ENCODE results near the gene GPR12. TPM values are rescaled to one million over a fixed set of nuclear protein-coding genes. Genes with fewer than 3 reads are reported as not detected.

The GPR12 gene
- polyA plus RNA-seq, 1 donor (not counting 4 experiments of a cell fraction or from before 2014, with no cell fraction given), result not detected

DNA sequence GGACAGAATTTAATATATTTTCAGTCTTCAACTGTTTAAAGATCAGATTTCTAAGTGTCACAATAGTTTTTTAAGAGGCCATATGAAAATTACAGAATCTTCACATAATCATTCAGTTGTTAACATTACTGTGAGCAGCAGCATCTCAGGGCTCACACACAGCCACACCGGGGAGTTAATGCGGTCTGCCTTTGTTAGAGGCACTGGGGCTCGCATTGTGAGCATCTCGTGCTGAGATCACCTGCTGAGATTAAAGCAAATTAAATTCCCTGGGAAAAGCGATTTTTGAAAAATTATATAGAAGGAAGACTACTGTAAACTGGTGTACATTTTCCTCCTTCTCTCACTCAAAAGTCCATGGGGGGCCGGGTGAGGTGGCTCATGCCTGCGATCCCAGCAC lies 16.6 kb downstream of the GPR12 start:
- no peak for DNase-seq (ENCODE audit: low read depth, low spot score)
- no peak for FAIRE-seq
- Histone ChIP-seq H3K4me3 (ENCODE audit: control insufficient read depth in 2 of 3, extremely low read depth in 1 of 3, insufficient read depth in 2 of 3, low read depth in 1 of 3, low read length in 3 of 3) (no peak overlapping the region), H3K9me3 (ENCODE audit: control insufficient read depth, low read depth, low read length) (no peaks in the 10 kb centered on the region), H3K4me2 (ENCODE audit: control insufficient read depth, extremely low read depth, insufficient read depth, low read depth, low read length) (no peak overlapping the region), H4K20me1 (ENCODE audit: control insufficient read depth, extremely low read depth, insufficient read depth, low read length) (no peaks in the 10 kb centered on the region), H3K79me2 (ENCODE audit: control insufficient read depth, insufficient read depth, low read length) (no peaks in the 10 kb centered on the region), H3K9ac (ENCODE audit: control insufficient read depth, extremely low read depth, insufficient read depth, low read length) (no peak overlapping the region), H3K4me1 (ENCODE audit: control insufficient read depth, extremely low read depth, insufficient read depth, low read length) (no peaks in the 10 kb centered on the region), H2AFZ (ENCODE audit: control insufficient read depth, low read length) (no peak overlapping the region), H3K36me3 (ENCODE audit: control insufficient read depth in 2 of 2, extremely low read depth in 1 of 2, insufficient read depth in 2 of 2, low read length in 2 of 2) (no peaks in the 10 kb centered on the region), H3K27me3 (ENCODE audit: control insufficient read depth, extremely low read depth, insufficient read depth, low read length) (peaks cover 31% of the 10 kb centered on the region), H3K27ac (ENCODE audit: control insufficient read depth, insufficient read depth, low read length) (no peak overlapping the region), H3K9me1 (ENCODE audit: control insufficient read depth, extremely low read depth, insufficient read depth, low read length) (no peaks in the 10 kb centered on the region)
- TF ChIP-seq, protein P1, sequence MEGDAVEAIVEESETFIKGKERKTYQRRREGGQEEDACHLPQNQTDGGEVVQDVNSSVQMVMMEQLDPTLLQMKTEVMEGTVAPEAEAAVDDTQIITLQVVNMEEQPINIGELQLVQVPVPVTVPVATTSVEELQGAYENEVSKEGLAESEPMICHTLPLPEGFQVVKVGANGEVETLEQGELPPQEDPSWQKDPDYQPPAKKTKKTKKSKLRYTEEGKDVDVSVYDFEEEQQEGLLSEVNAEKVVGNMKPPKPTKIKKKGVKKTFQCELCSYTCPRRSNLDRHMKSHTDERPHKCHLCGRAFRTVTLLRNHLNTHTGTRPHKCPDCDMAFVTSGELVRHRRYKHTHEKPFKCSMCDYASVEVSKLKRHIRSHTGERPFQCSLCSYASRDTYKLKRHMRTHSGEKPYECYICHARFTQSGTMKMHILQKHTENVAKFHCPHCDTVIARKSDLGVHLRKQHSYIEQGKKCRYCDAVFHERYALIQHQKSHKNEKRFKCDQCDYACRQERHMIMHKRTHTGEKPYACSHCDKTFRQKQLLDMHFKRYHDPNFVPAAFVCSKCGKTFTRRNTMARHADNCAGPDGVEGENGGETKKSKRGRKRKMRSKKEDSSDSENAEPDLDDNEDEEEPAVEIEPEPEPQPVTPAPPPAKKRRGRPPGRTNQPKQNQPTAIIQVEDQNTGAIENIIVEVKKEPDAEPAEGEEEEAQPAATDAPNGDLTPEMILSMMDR (optimal IDR thresholded peaks at IDR 0.05 in 1 of 3, IDR thresholded peaks at IDR 0.05 in 1 of 3, conservative IDR thresholded peaks at IDR 0.05 in 1 of 3; ENCODE audit: extremely low read depth in 1 of 3, insufficient read depth in 2 of 3, low read length in 3 of 3), result no peak
- no peak for TF ChIP-seq EZH2 (IDR thresholded peaks at IDR 0.05; ENCODE audit: low read length)
- dilution Hi-C loops (cut with MboI; ENCODE audit: extremely low pct_ligation_motif_present, low sequenced_read_pairs), result no loop called here

DNA sequence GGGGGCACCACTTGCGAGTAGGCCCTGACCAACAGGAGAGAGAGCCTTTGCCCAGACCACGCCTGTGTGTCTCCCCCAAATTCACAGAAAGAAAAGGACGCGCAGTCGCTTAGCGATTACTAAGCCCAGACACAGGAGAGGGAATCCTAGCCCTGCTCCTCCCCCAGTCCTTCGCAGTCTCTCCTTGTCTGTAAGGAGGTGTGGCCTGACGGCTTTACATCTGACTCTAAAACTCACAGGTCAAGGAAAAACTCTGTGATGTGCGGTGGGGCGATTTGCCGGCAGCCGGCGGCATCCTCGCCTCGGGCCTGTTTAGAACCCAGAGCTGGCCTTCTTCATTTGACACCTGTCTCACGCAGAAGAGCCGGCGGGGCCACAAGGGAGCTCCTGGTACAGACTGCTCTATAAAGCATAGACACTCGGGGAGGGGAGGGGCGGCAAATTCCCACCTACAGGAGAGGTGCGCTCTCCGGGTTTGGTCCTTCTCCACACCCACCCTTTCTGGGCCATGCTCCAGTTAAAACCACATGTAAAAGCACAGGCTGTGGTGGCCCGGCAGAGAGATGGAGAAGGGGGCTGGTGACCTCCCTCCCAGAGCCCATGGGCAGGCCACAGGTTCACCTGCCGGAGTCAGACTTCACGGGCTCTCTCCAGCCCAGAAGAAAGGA lies 17.8 kb downstream of the GPR12 start:
- DNase-seq (ENCODE audit: low read depth, low spot score), result no peak
- dilution Hi-C loops (cut with MboI; ENCODE audit: extremely low pct_ligation_motif_present, low sequenced_read_pairs), result no loop called here
- Histone ChIP-seq H3K79me2 (ENCODE audit: control insufficient read depth, insufficient read depth, low read length) (no peaks in the 10 kb centered on the region), H4K20me1 (ENCODE audit: control insufficient read depth, extremely low read depth, insufficient read depth, low read length) (no peaks in the 10 kb centered on the region), H3K4me2 (ENCODE audit: control insufficient read depth, extremely low read depth, insufficient read depth, low read depth, low read length) (no peak overlapping the region), H2AFZ (ENCODE audit: control insufficient read depth, low read length) (no peak overlapping the region), H3K4me3 (ENCODE audit: control insufficient read depth in 2 of 3, extremely low read depth in 1 of 3, insufficient read depth in 2 of 3, low read depth in 1 of 3, low read length in 3 of 3) (no peak overlapping the region), H3K36me3 (ENCODE audit: control insufficient read depth in 2 of 2, extremely low read depth in 1 of 2, insufficient read depth in 2 of 2, low read length in 2 of 2) (no peaks in the 10 kb centered on the region), H3K4me1 (ENCODE audit: control insufficient read depth, extremely low read depth, insufficient read depth, low read length) (no peaks in the 10 kb centered on the region), H3K9me1 (ENCODE audit: control insufficient read depth, extremely low read depth, insufficient read depth, low read length) (no peaks in the 10 kb centered on the region), H3K27ac (ENCODE audit: control insufficient read depth, insufficient read depth, low read length) (no peak overlapping the region), H3K9ac (ENCODE audit: control insufficient read depth, extremely low read depth, insufficient read depth, low read length) (no peak overlapping the region), H3K9me3 (ENCODE audit: control insufficient read depth, low read depth, low read length) (no peaks in the 10 kb centered on the region), H3K27me3 (ENCODE audit: control insufficient read depth, extremely low read depth, insufficient read depth, low read length) (peaks cover 31% of the 10 kb centered on the region)
- no peak for FAIRE-seq
- TF ChIP-seq, protein P1 (optimal IDR thresholded peaks at IDR 0.05 in 1 of 3, IDR thresholded peaks at IDR 0.05 in 1 of 3, conservative IDR thresholded peaks at IDR 0.05 in 1 of 3; ENCODE audit: extremely low read depth in 1 of 3, insufficient read depth in 2 of 3, low read length in 3 of 3), result no peak
- peak; percentile 73 for TF ChIP-seq EZH2 (IDR thresholded peaks at IDR 0.05; ENCODE audit: low read length)

Data from keratinocyte (primary cell).